H1 (cell line): Measurements from ENCODE around the gene GSTM2. TPM values are rescaled to one million over a fixed set of nuclear protein-coding genes. Genes with fewer than 3 reads are reported as not detected.

Experiments used
- CTBP2 ChIP-seq: IDR thresholded peaks from 2 replicates; pipeline ENCODE4 v1.7.0; 2011; ENCODE audit warnings: borderline replicate concordance, mild to moderate bottlenecking, moderate library complexity, mixed read lengths, low read length; ENCODE audit not compliant: insufficient read depth, insufficient read length
- NRF1 ChIP-seq: IDR thresholded peaks from 2 replicates; pipeline ENCODE4 v1.6.1; 2011; ENCODE audit warnings: mild to moderate bottlenecking, low read depth, low read length, improper control_type of control experiment
- POLR2A ChIP-seq, 2 experiments: IDR thresholded peaks; 1 replicate in 1 of 2; 2 replicates in 1 of 2; pipeline ENCODE4 v1.6.1; 2011; ENCODE audit warnings: low read depth in 2 of 2, low read length in 2 of 2, mild to moderate bottlenecking in 2 of 2; ENCODE audit errors: control extremely low read depth in 1 of 2
- SRF ChIP-seq: IDR thresholded peaks from 2 replicates; pipeline ENCODE4 v1.6.1; 2011; ENCODE audit warnings: mild to moderate bottlenecking, low read depth, low read length, moderate library complexity
- polyA plus RNA-seq, 7 experiments: library from polyadenylated mRNA; depleted of rRNA in 3 of 7; stranded (reverse) in 5 of 7; unstranded in 2 of 7; fragments of >200 nt in 5 of 7; fragments of 200-250 nt in 2 of 7; gene quantifications; 1 replicate in 5 of 7; 2 replicates in 1 of 7; 4 replicates in 1 of 7; pipeline versions ENCODE4 v1.2.1 to v1.2.3, GENCODE V29; 2011 to 2013; ENCODE audit warnings: missing spikeins in 2 of 7, mixed read lengths in 2 of 7
- total RNA-seq: library from RNA; stranded (reverse); fragmentation: NEBNext Ultra II Directional; extraction: Animal tissue kit (Norgen Biotek cat#: 25700); gene quantifications from 2 replicates; pipeline ENCODE4 v1.2.1, GENCODE V29; 2021

The GSTM2 gene
- total and polyA plus RNA-seq, 2 of the 8 experiments (the other 6 are each of a cell fraction or from before 2014, with no cell fraction given) = 9.6 to 23.1 TPM

DNA sequence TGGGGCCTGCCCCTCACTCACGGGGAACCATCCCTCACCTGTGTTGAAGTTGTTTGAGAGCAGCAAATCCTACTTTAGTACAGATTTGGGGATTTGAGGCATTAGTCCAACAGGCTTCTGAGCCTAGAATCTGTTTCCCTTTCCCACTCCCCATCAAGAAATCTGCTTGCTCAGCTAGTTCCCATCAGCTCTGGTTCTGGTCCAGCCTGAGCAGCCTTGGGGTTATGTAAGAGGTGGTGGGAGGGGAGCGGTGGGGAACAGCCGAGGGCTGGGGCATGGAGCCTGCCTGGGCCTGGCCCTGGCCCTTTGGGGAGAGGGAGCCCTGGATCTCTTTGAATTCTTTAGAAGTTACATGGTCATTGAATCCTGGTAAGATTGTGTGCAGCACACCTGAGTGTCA lies 48.3 kb downstream of the GSTM2 start (continued):
- no peak for TF ChIP-seq NRF1
- no peak for TF ChIP-seq SRF
- TF ChIP-seq CTBP2 = no peak
- TF ChIP-seq POLR2A (IDR thresholded peaks at IDR 0.05; ENCODE audit: control extremely low read depth in 1 of 2, low read depth in 2 of 2, low read length in 2 of 2) = no peak
- TF ChIP-seq, all 59 proteins: peak for 0
